ENCODE results near the gene CD34.
A peak's percentile ranks its signal among the peaks of the same experiment; 100 is the strongest.

The CD34 gene, protein sequence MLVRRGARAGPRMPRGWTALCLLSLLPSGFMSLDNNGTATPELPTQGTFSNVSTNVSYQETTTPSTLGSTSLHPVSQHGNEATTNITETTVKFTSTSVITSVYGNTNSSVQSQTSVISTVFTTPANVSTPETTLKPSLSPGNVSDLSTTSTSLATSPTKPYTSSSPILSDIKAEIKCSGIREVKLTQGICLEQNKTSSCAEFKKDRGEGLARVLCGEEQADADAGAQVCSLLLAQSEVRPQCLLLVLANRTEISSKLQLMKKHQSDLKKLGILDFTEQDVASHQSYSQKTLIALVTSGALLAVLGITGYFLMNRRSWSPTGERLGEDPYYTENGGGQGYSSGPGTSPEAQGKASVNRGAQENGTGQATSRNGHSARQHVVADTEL

DNA sequence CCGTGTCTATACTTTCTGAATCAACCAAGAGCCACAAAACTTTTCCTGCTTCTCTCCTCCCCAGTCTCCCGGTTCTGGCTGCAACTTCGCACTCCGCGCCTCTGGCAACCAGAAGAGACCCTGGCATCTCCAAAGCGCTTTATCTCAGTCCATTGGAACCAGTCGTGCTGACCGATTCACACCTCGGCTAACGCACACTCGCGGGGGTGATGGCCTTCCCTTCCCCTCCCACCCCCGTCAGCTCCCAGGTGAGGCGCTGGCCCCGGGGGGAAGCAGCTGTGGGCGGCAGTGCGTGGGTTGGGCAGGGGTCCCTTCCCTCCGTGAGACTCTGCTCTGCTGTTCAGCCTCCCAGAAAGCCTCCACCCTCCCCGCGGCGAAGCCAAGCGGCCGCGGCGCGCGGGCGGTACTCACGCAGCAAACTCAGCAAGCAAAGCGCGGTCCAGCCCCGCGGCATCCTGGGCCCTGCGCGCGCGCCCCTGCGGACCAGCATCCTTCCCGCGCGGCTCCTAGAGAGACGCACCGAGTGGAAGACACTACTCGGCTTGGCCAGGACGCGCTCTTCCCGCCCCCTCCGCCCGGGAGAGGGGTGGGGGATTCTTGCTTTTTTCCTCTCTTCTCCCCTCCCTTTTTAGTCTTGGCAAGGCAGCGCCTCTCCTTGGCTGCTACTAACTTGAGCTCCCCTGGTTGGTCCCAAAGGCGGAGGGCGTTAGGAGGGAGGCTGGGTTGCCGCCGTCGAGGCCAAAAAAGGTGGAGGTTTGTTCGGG is at the start of gene CD34:
Gene CD34 (minus strand): TSS at position 535 of the 764 bp plus-strand sequence. CDS start 45 bp downstream, at position 490.
- H3K27me3 ChIP-seq (ENCODE audit: control insufficient read depth in 1 of 2, insufficient read depth in 2 of 2, low read length in 2 of 2) = peaks cover 0 to 16% of the 10 kb centered on the region in 2 donors
- H3K36me3 ChIP-seq (ENCODE audit: insufficient read depth, low read length) = no peaks in the 10 kb centered on the region
- H3K4me3 ChIP-seq (ENCODE audit: low read depth in 1 of 2, low read length in 2 of 2) = peak within 1 kb of the TSS; percentile 23 to 36
- no peak within 1 kb of the TSS for H3K9ac ChIP-seq (ENCODE audit: low read length)
- no peaks in the 10 kb centered on the region for H3K9me3 ChIP-seq (ENCODE audit: low read length)
- H3K4me1 ChIP-seq (ENCODE audit: insufficient read depth, low read length) = no peaks in the 10 kb centered on the region
- no peak within 1 kb of the TSS for H3K27ac ChIP-seq (ENCODE audit: low read depth, low read length)

DNA sequence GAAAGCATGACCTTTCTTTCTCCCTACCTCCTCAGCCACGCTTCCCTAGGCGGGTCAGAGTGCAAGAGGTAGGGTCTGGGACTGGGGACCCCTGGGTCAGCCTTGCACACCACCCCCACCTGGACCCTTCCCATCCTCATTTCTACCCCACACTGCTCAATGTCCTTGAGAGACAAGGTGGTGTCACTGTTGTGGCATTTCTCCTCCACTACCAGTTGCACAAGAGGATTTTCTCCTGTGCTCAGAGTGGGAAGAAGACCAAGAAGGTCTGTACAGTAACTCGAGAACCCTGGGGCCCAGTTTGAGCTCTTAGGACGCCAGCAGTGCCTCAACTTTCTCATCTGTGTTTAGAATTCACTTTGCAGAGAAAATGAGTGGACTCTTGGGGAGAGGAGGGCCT is 49.4 kb upstream of the CD34 start:
- H3K27me3 ChIP-seq (ENCODE audit: control insufficient read depth in 1 of 2, insufficient read depth in 2 of 2, low read length in 2 of 2) = no peaks in the 10 kb centered on the region
- peaks cover 51% of the 10 kb centered on the region for H3K4me1 ChIP-seq (ENCODE audit: insufficient read depth, low read length)
- H3K27ac ChIP-seq (ENCODE audit: low read depth, low read length) = peak overlapping the region; percentile 65

DNA sequence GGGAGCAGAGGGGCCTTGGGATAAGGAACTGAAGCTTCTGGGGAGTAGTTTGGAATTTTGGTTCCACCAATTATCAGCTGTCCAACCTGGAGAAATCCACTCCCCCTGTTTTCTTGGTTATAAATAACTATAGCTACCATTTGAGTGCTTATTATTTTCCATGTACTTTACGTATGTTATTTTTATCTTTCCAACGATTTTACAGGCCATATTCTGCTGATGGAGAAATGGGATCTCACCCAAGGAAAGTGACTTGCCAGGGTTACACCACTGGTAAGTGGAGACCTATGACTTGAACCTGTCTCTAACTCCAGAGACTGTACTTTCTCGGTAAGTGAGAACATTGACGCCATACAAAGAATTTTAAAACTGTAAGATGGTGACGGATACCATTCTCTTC is 49.0 kb upstream of the CD34 start:
- no peak overlapping the region for H3K9ac ChIP-seq (ENCODE audit: low read length)
- no peaks in the 10 kb centered on the region for H3K9me3 ChIP-seq (ENCODE audit: low read length)
- no peaks in the 10 kb centered on the region for H3K36me3 ChIP-seq (ENCODE audit: insufficient read depth, low read length)
- H3K4me3 ChIP-seq (ENCODE audit: low read depth in 1 of 2, low read length in 2 of 2) = peak overlapping the region in 1 of 2 donors; percentile 67
- H3K27ac ChIP-seq (ENCODE audit: low read depth, low read length) = peak overlapping the region; percentile 65
- peaks cover 51% of the 10 kb centered on the region for H3K4me1 ChIP-seq (ENCODE audit: insufficient read depth, low read length)
- H3K27me3 ChIP-seq (ENCODE audit: control insufficient read depth in 1 of 2, insufficient read depth in 2 of 2, low read length in 2 of 2) = no peaks in the 10 kb centered on the region

More for the DNA sequence above, 49.4 kb upstream of the CD34 start:
- Histone ChIP-seq H3K36me3 (ENCODE audit: insufficient read depth, low read length) (no peaks in the 10 kb centered on the region), H3K9me3 (ENCODE audit: low read length) (no peaks in the 10 kb centered on the region), H3K4me3 (ENCODE audit: low read depth in 1 of 2, low read length in 2 of 2) (no peak overlapping the region), H3K9ac (ENCODE audit: low read length) (no peak overlapping the region)

DNA sequence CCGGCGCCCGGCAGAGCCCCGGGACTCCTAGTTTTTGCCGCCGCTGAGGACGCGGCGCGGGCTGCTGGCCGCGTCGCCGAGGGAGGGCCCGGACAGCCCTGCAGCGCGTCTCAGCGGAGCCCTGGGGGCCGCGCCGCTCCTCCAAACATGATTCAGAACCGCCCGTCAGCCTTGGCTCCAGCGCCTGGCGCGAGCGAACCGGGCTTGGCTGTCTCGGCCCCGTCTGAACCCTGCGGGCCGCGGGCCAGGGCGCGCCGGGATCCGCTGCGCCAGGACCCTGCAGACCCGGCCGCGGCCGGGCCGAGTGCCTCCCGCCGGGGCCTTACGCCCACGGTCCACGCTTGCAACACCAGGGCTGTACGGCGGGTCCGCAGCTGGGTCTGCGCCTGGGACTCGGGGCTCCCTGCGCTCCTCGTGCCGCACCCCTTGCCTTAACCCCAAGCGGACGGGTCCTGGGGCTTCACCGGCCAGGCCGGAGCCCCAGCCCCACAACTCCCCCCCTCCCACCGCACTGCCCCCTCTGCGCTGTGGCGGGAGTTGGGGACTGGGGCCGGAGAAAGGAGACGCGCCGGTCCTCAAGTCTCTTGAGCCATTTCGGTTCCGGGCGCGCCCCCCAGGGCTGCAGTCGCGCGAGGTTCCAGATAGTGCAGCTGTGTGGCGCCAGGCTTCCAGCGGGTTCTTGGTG is 48.4 kb upstream of the CD34 start:
- no peak overlapping the region for H3K9ac ChIP-seq (ENCODE audit: low read length)
- H3K27me3 ChIP-seq (ENCODE audit: control insufficient read depth in 1 of 2, insufficient read depth in 2 of 2, low read length in 2 of 2) = no peaks in the 10 kb centered on the region
- H3K27ac ChIP-seq (ENCODE audit: low read depth, low read length) = peak overlapping the region; percentile 65

DNA sequence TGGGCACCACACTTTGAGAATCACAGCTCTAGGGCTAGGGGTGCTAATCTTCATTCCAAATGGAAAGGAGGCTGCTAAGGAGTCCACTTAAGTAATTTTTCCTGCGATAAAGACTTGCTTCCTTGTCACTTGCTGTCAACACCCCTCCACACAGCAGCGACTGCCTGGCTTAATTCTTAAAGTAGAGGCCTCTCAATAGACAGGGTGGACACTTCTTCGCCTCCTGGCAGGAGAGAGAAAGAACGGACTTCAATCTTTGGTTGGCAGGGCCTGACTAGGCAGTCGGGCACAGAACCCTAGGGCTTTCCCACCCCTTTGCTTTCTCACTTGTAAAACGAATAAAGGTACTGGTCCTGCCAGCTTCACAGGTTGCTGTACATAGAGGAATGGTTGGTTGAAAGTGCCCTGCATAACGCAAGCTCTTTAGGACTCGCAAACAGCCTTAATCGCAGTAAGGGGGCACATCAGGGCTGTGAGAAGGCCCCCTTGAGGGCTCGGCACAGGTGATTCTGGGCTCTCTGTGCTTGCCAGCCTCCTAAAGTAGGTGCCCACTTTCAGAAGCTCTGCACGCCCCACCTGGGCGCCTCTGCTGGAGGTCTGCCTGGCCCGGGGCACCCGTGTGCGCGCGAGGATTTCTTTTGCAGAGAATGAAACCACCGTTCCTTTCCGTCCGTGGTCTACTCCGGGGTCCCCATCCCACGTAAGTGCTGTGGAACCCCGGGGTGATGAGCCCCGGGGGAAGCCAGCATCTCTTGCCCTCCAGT is 47.6 kb upstream of the CD34 start:
- Histone ChIP-seq H3K27ac (ENCODE audit: low read depth, low read length) (peak overlapping the region; percentile 65), H3K9me3 (ENCODE audit: low read length) (no peaks in the 10 kb centered on the region), H3K4me3 (ENCODE audit: low read depth in 1 of 2, low read length in 2 of 2) (peak overlapping the region; percentile 47 to 67), H3K4me1 (ENCODE audit: insufficient read depth, low read length) (peaks cover 43% of the 10 kb centered on the region), H3K27me3 (ENCODE audit: control insufficient read depth in 1 of 2, insufficient read depth in 2 of 2, low read length in 2 of 2) (no peaks in the 10 kb centered on the region), H3K9ac (ENCODE audit: low read length) (peak overlapping the region; percentile 39), H3K36me3 (ENCODE audit: insufficient read depth, low read length) (no peaks in the 10 kb centered on the region)

More for the DNA sequence above, 48.4 kb upstream of the CD34 start:
- Histone ChIP-seq H3K4me3 (ENCODE audit: low read depth in 1 of 2, low read length in 2 of 2) (peak overlapping the region; percentile 47 to 67), H3K9me3 (ENCODE audit: low read length) (no peaks in the 10 kb centered on the region), H3K4me1 (ENCODE audit: insufficient read depth, low read length) (peaks cover 49% of the 10 kb centered on the region), H3K36me3 (ENCODE audit: insufficient read depth, low read length) (no peaks in the 10 kb centered on the region)

DNA sequence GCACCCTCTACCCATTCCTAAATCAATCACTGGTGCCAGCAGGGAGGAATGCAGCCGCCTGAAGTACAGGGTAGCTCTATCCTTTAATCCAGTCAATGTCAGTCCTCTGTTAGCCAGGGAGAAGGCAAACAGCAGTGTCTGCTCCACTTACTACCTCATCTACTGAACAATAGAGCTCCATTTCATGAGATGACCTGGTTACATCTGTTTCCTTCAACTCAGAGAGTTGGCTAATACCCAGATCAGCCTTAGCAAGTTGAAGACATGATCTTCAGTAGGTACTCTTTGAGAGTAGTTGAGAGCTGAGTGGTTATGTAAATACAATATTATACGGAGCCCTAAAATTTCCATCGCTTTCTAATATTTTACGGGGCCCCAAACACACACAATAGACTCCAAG is 46.1 kb upstream of the CD34 start:
- no peaks in the 10 kb centered on the region for H3K36me3 ChIP-seq (ENCODE audit: insufficient read depth, low read length)
- H3K27ac ChIP-seq (ENCODE audit: low read depth, low read length) = peak overlapping the region; percentile 10
- H3K4me3 ChIP-seq (ENCODE audit: low read depth in 1 of 2, low read length in 2 of 2) = no peak overlapping the region
- H3K9ac ChIP-seq (ENCODE audit: low read length) = no peak overlapping the region
- H3K27me3 ChIP-seq (ENCODE audit: control insufficient read depth in 1 of 2, insufficient read depth in 2 of 2, low read length in 2 of 2) = no peaks in the 10 kb centered on the region
- H3K9me3 ChIP-seq (ENCODE audit: low read length) = no peaks in the 10 kb centered on the region
- peaks cover 32% of the 10 kb centered on the region for H3K4me1 ChIP-seq (ENCODE audit: insufficient read depth, low read length)

DNA sequence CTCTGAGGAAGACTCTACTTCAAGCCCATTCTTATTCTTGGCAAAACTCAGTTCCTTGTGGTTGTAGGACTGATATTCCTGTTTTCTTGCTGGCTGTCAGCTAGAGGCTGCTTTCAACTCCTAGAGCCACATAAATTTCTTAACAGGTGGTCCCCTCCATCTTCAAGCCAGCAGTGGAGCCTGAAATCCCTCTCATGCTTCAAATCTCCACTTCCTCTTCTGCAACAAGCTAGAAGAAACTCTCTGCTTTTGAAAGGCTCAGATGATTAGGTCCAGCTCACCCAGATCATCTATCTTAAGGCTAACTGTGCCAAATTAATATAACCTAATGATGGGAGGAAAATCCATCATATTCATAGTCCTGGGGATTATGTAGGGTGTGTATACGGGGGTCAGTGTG is 43.2 kb upstream of the CD34 start:
- Histone ChIP-seq H3K9me3 (ENCODE audit: low read length) (no peaks in the 10 kb centered on the region), H3K27me3 (ENCODE audit: control insufficient read depth in 1 of 2, insufficient read depth in 2 of 2, low read length in 2 of 2) (no peaks in the 10 kb centered on the region), H3K9ac (ENCODE audit: low read length) (no peak overlapping the region), H3K27ac (ENCODE audit: low read depth, low read length) (no peak overlapping the region), H3K4me1 (ENCODE audit: insufficient read depth, low read length) (peaks cover 9% of the 10 kb centered on the region), H3K36me3 (ENCODE audit: insufficient read depth, low read length) (no peaks in the 10 kb centered on the region), H3K4me3 (ENCODE audit: low read depth in 1 of 2, low read length in 2 of 2) (no peak overlapping the region)

DNA sequence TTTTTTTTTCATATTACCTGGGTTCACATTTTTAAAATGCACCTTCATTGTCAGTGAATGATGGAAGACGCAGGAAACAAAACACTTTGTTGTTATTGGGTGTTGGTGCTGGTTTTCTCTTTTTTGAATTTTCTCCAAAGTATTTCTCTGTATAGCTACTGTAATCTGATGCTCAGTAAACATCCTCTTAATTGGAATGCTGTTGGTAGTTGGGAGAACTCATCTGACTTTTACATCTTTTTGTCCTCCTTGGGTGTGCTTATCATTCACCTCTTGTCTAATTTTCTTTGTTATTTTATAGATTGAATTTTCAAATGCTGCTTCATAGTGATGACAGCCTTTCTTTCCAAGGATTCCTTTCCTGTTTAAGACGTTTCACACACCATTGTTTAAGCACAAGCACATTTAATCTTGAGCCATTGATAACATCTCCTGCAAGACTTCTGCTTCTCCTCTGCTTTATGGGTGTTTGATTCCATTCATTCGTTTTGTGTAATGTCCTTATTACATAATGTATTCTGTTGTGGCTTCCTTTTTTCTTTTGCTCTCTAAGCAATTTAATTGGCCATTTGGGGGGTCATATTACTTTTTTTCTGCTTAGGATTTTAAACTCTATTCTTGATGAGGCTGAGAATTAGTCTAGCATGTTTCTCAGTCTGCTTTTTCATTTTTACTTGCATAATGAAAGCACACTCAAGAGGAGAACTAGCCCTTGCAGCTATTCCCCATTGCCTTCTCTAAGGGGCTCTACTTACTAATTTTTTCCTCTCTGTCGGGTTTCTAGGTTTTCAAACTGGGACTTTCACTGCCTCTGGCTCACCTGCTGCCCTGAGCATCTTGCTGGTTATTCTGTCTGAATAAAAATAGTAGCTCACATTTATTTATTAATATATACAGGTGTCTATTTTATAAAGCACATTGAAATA is 42.0 kb upstream of the CD34 start:
- H3K27ac ChIP-seq (ENCODE audit: low read depth, low read length) = no peak overlapping the region
- no peak overlapping the region for H3K4me3 ChIP-seq (ENCODE audit: low read depth in 1 of 2, low read length in 2 of 2)
- peaks cover 6% of the 10 kb centered on the region for H3K4me1 ChIP-seq (ENCODE audit: insufficient read depth, low read length)
- no peaks in the 10 kb centered on the region for H3K27me3 ChIP-seq (ENCODE audit: control insufficient read depth in 1 of 2, insufficient read depth in 2 of 2, low read length in 2 of 2)
- H3K36me3 ChIP-seq (ENCODE audit: insufficient read depth, low read length) = no peaks in the 10 kb centered on the region
- no peak overlapping the region for H3K9ac ChIP-seq (ENCODE audit: low read length)
- no peaks in the 10 kb centered on the region for H3K9me3 ChIP-seq (ENCODE audit: low read length)

DNA sequence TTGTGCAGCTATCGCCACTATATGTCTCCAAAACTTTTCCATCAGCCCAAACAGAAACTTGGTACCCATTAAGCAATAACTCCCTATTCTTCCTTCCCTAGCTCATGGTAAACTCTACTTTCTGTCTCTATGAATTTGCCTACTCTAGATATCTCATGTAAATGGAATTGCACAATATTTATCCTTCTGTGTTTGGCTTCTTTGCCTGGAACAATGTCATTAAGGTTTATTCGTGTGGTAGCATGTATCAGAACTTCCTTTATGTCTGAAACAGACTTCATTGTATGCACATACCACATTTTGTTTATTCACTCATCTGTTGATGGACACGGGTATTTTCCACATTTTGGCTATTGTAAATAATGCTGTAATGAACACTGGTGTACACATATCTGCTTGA is 40.7 kb upstream of the CD34 start:
- Histone ChIP-seq H3K9ac (ENCODE audit: low read length) (no peak overlapping the region), H3K36me3 (ENCODE audit: insufficient read depth, low read length) (no peaks in the 10 kb centered on the region), H3K4me3 (ENCODE audit: low read depth in 1 of 2, low read length in 2 of 2) (no peak overlapping the region), H3K27ac (ENCODE audit: low read depth, low read length) (no peak overlapping the region), H3K4me1 (ENCODE audit: insufficient read depth, low read length) (peaks cover 6% of the 10 kb centered on the region), H3K9me3 (ENCODE audit: low read length) (no peaks in the 10 kb centered on the region), H3K27me3 (ENCODE audit: control insufficient read depth in 1 of 2, insufficient read depth in 2 of 2, low read length in 2 of 2) (no peaks in the 10 kb centered on the region)

DNA sequence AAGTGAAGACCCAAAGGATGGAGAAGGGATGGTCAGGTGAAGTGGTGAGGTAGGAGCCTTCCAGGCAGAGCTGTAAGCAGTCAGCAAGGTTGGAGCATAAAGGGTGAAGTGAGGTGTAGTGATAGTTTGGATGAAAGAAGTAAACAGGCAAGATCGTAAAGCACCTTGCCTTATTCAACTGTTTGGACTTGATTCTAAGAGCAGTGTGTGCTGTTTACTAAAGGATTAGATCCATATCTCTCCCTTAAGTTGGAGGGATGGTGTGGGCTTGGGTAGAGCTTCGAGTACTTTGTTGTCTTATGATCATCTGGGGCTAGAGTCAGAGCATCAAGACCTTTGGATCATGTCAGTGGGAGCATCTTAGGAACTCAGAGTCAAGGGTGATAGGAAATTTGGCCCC is 39.8 kb upstream of the CD34 start:
- Histone ChIP-seq H3K9ac (ENCODE audit: low read length) (no peak overlapping the region), H3K27me3 (ENCODE audit: control insufficient read depth in 1 of 2, insufficient read depth in 2 of 2, low read length in 2 of 2) (no peaks in the 10 kb centered on the region), H3K9me3 (ENCODE audit: low read length) (no peaks in the 10 kb centered on the region), H3K4me3 (ENCODE audit: low read depth in 1 of 2, low read length in 2 of 2) (no peak overlapping the region), H3K27ac (ENCODE audit: low read depth, low read length) (no peak overlapping the region), H3K4me1 (ENCODE audit: insufficient read depth, low read length) (peaks cover 6% of the 10 kb centered on the region), H3K36me3 (ENCODE audit: insufficient read depth, low read length) (no peaks in the 10 kb centered on the region)
